GM18519 (cell line): Measurements from ENCODE around the gene FREY1.
A peak's percentile ranks its signal among the peaks of the same experiment; 100 is the strongest.
"Not testable (repeated sequence)": the region's sequence is repeated elsewhere in the genome, so short reads cannot be mapped to it uniquely, and the experiment has no call there.

Experiments used
- ATAC-seq: cut with Tn5 transposase; IDR thresholded peaks from one replicate; pipeline ENCODE4 v1.9.1; 2021; ENCODE audit warnings: mild to moderate bottlenecking, moderate library complexity; ENCODE audit not compliant: unreplicated experiment, low FRiP score

The FREY1 gene

GRCh38 chr11:45917623-45918330, 10.7 kb upstream of the FREY1 start, which contains the start of gene PEX16:
PEX16 (minus strand) TSS chr11:45917877; CDS start chr11:45917811, 66 bp downstream.
- peak; percentile 87 for ATAC-seq

DNA sequence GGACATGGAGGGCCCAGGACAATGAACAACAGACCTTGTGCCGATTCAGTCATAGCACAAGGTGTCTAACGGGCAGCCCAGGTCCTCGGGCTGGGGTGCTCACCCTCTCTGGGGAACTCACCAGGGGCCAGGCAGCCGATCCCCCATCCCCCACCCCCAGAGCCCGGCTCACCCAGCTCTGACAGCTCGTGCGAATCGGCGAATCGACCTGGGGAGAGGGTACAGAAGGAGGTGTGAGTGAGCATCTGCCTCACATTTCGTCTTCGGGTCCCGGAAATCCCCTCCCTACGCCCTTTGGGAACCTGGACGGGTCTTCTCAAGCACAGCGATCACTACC, 10.2 kb upstream of the FREY1 start:
- no peak for ATAC-seq

DNA sequence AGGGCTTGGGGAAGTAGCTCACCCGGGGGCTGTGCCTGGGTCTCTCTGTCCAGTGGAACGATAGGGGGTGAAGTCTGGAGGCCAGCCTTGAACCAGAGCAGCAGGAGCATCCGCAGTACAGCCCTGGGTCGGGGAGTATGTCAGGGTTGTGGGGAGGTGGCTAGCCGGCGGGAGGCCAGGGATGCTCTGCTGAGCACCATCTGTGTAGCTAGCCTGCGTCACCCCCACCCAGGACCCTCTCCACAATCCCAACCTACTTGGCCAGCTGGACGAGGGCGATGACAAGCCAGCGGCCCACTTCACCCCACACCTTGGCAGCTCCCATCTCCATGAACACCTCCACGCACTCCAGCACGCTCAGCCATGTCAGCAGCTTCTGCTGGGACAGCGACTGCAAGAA, 8.4 kb upstream of the FREY1 start:
- ATAC-seq: no peak

GRCh38 chr11:45913942-45914635, 7.0 kb upstream of the FREY1 start:
- ATAC-seq: no peak

GRCh38 chr11:45913514-45913913, 6.4 kb upstream of the FREY1 start:
- no peak for ATAC-seq

DNA sequence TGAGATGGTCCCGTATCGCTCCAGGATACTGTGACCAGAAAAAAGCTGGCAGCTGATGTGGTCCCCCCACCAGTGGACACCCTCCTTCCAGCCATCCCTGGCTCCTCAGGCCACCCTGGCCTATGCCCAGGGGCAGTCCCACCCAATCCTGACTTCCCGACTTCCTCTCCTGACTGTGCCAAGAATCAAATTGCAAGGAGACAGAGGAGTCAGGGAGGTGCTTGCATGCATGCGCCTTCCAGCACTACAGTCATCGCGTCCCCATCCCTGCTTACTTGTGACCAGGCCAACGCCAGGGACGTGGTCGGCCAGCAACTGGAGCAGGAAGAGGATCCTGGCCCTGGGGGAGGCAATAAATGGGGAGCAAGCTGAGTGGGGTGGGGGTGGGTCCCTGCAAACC, 3.6 kb upstream of the FREY1 start:
- no peak for ATAC-seq

DNA sequence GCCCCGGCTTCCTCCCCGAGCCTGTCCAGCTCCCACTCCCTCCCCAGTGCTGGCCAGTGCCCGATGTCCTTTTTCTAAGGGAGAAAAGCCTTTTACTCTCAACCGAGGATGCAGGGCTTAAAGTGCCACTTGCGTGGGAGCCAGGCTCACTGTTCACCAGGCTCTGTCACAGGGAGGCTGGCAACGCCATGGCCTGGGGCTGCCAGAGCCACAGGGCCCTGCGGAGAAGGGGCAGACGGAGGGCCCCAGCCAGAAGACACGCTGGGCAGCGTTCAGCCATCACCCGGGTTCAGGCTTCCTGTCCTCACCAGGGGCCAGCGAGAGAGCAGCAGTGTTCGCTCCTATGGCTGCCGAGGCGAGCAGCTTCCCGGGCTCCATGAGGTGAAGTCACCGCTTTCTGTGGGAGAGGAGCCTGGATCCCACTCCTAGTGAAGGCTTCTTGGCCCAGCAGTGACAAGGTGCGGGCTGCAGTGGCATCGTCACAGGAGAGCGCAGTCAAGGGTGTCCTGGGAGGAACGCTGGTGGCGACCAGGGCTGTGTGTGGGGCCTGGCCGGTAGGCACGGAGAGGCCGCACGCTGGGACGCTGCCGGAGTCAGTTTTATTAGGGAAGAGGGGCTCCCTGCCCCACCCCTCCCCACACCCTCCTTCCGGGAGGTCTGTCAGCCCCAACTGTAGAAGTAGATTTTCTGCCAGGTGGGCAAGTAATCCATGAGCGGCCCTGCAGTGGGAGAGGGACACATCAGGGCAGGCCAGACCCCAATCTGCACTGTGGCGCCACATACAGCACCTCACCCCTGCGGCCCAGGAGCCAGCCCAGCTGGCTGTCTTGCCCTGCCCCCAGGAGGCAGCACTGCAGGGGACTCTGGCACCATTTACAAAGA, 2.8 kb upstream of the FREY1 start:
- no peak for ATAC-seq

GRCh38 chr11:45907911-45908370, 870 bp upstream of the FREY1 start:
- ATAC-seq: no peak

- ATAC-seq: no peak
Measured at GRCh38 chr11:45906096-45906682, 882 bp downstream of the FREY1 start.

GRCh38 chr11:45905576-45905975, 1.5 kb downstream of the FREY1 start:
- not testable (repeated sequence) for ATAC-seq

DNA sequence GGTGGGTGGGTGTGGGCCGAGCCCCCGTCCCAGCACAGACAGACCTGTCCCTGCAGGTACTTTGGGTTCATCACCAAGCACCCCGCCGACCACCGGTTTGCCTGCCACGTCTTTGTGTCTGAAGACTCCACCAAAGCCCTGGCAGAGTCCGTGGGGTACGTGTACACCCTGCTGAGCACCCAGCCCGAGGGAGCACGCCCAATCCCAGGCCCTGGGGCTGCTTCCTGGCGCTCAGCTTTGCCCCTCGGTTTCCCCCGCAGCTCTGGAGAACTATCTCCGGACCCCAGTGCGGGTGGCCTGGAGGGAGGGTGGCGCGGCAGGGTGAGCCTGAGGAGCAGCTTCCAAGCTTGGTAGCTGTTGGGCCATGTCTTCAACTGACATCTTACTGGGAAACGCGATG, 2.0 kb downstream of the FREY1 start:
- no peak for ATAC-seq

GRCh38 chr11:45904309-45904915, 2.7 kb downstream of the FREY1 start:
- no peak for ATAC-seq

DNA sequence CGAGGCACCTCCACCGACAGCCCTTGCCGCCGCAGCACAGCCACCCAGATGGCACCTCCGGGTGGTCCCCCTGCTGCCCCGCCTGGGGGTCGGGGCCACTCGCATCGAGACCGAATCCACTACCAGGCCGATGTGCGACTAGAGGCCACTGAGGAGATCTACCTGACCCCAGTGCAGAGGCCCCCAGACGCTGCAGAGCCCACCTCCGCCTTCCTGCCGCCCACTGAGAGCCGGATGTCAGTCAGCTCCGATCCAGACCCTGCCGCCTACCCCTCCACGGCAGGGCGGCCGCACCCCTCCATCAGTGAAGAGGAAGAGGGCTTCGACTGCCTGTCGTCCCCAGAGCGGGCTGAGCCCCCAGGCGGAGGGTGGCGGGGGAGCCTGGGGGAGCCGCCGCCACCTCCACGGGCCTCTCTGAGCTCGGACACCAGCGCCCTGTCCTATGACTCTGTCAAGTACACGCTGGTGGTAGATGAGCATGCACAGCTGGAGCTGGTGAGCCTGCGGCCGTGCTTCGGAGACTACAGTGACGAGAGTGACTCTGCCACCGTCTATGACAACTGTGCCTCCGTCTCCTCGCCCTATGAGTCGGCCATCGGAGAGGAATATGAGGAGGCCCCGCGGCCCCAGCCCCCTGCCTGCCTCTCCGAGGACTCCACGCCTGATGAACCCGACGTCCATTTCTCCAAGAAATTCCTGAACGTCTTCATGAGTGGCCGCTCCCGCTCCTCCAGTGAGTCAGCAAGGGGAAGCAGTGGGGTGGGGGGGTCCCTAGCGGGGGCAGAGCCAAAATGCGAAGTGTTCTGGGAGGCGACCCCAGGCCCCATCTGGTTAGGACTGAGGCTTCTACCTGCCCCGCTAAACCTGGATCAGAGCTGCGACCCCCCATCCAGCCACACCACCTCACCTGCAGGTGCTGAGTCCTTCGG, 4.4 kb downstream of the FREY1 start:
- ATAC-seq: no peak

GRCh38 chr11:45901626-45902025, 5.4 kb downstream of the FREY1 start:
- ATAC-seq: no peak

- no peak for ATAC-seq
Measured at GRCh38 chr11:45900916-45901617, 6.0 kb downstream of the FREY1 start.

DNA sequence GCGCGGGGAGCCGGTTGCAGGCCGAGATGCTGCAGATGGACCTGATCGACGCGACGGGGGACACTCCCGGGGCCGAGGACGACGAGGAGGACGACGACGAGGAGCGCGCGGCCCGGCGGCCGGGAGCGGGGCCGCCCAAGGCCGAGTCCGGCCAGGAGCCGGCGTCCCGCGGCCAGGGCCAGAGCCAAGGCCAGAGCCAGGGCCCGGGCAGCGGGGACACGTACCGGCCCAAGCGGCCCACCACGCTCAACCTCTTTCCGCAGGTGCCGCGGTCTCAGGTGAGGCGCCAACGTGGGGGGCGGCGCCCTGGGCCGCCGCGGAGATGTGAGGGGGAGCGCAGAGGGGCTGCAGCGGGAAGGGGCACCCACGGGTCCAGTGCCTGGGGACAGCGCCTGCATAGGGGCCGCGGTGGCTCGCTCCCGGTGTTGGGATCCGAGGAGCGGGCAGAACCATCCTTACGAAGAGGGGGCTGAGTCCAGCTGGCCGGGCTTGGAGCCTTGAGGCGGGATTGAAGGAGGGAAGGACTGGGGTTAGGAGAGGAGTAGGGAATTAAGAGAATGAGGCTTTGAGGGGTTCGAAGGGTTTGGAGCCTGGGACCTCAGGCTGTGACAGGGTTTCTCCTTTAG, 6.8 kb downstream of the FREY1 start:
- not testable (repeated sequence) for ATAC-seq

- ATAC-seq: no peak
Measured at GRCh38 chr11:45899448-45900174, 7.5 kb downstream of the FREY1 start.

DNA sequence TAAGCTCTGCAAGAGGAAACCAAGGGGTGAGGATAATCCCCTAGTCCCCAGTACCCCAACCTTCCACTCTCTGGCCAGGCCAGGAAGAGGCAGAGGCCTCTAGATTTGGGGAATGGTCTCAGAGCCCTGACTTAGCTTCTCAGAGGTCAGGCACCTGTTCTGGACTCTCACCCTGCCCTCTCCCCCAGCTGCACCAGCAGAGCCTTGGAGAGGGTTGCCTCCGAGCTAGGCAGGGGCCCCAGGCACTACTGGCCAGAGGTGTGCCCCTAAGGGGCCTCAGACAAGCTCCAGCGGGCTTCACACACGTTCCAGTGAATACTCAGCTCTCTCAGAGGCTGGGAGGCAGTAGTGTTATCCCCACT, 8.0 kb downstream of the FREY1 start:
- no peak for ATAC-seq
